Measurements from ENCODE around the gene TRIM59.

- TF ChIP-seq CTCF (IDR thresholded peaks at IDR 0.05): no peak
- TF ChIP-seq POLR2A (IDR thresholded peaks at IDR 0.05): no peak
Observed at GRCh38 chr3:160459450-160459970, 9.9 kb upstream of the TRIM59 start.

Measured in body of pancreas (tissue), 4 donors.